WTC11 (cell line): Measurements from ENCODE around the gene FHOD3.

ENCODE experiments used
- CTCF ChIP-seq: fragments of 200-600 bp; IDR thresholded peaks from 2 replicates; pipeline ENCODE4 v1.8.0; 2022; ENCODE audit warnings: antibody characterized with exemption
- JUN ChIP-seq: sonication (generic); formaldehyde crosslinking; IDR thresholded peaks from 2 replicates; pipeline ENCODE4 v1.8.0; 2023; ENCODE audit warnings: mild to moderate bottlenecking, missing genetic modification reagents
- PRDM15 ChIP-seq: sonication (generic); formaldehyde crosslinking; IDR thresholded peaks from 2 replicates; pipeline ENCODE4 v1.8.0; 2022; ENCODE audit warnings: missing genetic modification reagents

GRCh38 chr18:36576339-36576738, 278.8 kb downstream of the FHOD3 start:
- TF ChIP-seq CTCF (no peak), JUN (CRISPR knock-in tag) (no peak), PRDM15 (CRISPR knock-in tag) (no peak)
